ENCODE measurements around the gene TOB1. TPM values are rescaled to one million over a fixed set of nuclear protein-coding genes. Genes with fewer than 3 reads are reported as not detected.

The TOB1 gene
- total RNA-seq, 1 experiment from 2014 or later: 31.6 TPM

GRCh38 chr17:50882851-50883250 lies 16.7 kb upstream of the TOB1 start:
- Histone ChIP-seq H3K4ac (ENCODE audit: low read depth, low read length) (no peak overlapping the region), H3K4me1 (ENCODE audit: insufficient read depth, low read length) (no peaks in the 10 kb centered on the region), H2BK12ac (ENCODE audit: insufficient read length, low read depth, low read length) (no peak overlapping the region), H2BK20ac (ENCODE audit: low read depth, low read length, poor library complexity, severe bottlenecking) (no peak overlapping the region), H2BK15ac (ENCODE audit: low read depth, low read length) (no peak overlapping the region), H2BK120ac (ENCODE audit: low read depth, low read length, poor library complexity, severe bottlenecking) (no peak overlapping the region), H3K23ac (ENCODE audit: insufficient read length, low read depth, low read length) (no peak overlapping the region), H3K9ac (ENCODE audit: extremely low read depth, insufficient read length, low read length) (no peak overlapping the region), H3K18ac (ENCODE audit: insufficient read length, low read depth, low read length) (no peak overlapping the region), H3K27me3 (ENCODE audit: insufficient read depth, low read length) (no peaks in the 10 kb centered on the region), H3K9me3 (ENCODE audit: control insufficient read depth, low read depth, low read length) (no peaks in the 10 kb centered on the region), H3K79me1 (ENCODE audit: insufficient read depth, low read depth, low read length, poor library complexity, severe bottlenecking) (no peaks in the 10 kb centered on the region), H2AK5ac (ENCODE audit: insufficient read length, low read length) (no peak overlapping the region), H2AFZ (ENCODE audit: low read length) (no peak overlapping the region), H4K5ac (ENCODE audit: insufficient read length, low read depth, low read length) (no peak overlapping the region), H4K20me1 (ENCODE audit: control insufficient read depth, insufficient read depth, insufficient read length) (no peaks in the 10 kb centered on the region), H2BK5ac (ENCODE audit: insufficient read length, low read length) (no peak overlapping the region), H3K14ac (ENCODE audit: insufficient read depth, low read length) (no peak overlapping the region), H4K8ac (replicated peaks; ENCODE audit: insufficient read length, low read depth, low read length) (no peak overlapping the region), H3K79me2 (ENCODE audit: insufficient read depth, low read length) (no peaks in the 10 kb centered on the region), H3K23me2 (ENCODE audit: insufficient read length, low read depth, low read length, poor library complexity, severe bottlenecking) (no peaks in the 10 kb centered on the region), H3K56ac (ENCODE audit: insufficient read length, low read depth, low read length) (no peak overlapping the region), H4K91ac (ENCODE audit: insufficient read length, low read depth, low read length) (no peak overlapping the region), H3K27ac (ENCODE audit: insufficient read length, low read depth, low read length) (no peak overlapping the region), H3K4me2 (ENCODE audit: insufficient read depth, insufficient read length, low read length) (no peak overlapping the region), H3T11ph (ENCODE audit: low read length) (no peak overlapping the region)
- Mint-ChIP-seq H3K4me1 (peaks cover 19 to 22% of the 10 kb centered on the region in 2 experiments), H3K9me3 (peaks cover 4 to 5% of the 10 kb centered on the region in 2 experiments), H3K27me3 (ENCODE audit: low read depth) (no peaks in the 10 kb centered on the region; the same call in 1 of the 2 replicates), H3K36me3 (ENCODE audit: insufficient read depth in 1 of 3, low read depth in 3 of 3) (peaks cover 0 to 4% (median 0%) of the 10 kb centered on the region in 3 experiments; a peak in 3 of 7 replicates), H3K27ac (no peak overlapping the region), H3K4me3 (no peak overlapping the region; a peak in 1 of 5 replicates)
- no peak for DNase-seq
- no CpG with 5 or more reads among the region's 7 CpGs for WGBS (ENCODE audit: extremely low coverage, insufficient read length, low lambda C conversion rate)
- TF ChIP-seq CTCF (conservative IDR thresholded peaks at IDR 0.05): no peak

Data from H9 (cell line).